ENCODE data around the gene TMEM38B.

DNA sequence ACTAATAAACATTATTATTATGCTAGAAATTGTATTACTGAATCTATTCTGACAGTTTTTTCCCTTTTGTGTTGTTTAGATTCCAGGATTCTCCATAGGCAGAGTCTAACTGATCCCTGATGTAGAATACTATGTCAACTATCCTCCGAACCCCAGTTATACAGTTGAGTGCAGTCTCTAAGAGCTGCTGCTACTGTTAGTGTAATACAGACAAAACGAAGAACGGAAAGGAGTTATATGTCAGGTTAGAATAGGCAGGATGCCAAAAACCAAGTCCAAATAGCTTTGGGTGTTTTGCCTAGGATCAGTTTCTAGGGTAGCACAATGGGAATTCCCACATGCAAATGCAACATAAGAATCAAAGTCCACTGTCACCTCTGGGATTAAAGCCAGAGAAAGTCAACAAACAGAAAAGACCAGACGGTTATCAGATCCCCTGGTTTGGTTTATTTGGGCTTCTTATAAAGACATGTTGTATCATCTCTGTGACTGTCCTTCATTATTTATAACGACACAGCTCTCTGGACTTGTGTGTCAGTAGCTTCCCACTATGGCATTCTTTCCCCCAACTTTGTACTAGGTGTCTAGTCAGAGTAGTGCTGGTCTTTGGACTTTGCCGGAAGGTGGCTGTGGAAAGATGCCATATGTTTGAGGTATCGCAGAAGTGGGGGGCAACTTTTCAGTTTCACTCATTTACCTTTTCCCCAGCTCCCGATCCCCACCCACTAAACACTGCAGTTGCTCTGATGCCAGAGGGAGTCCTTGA lies 14.9 kb upstream of the TMEM38B start:
- TF ChIP-seq, protein P1, sequence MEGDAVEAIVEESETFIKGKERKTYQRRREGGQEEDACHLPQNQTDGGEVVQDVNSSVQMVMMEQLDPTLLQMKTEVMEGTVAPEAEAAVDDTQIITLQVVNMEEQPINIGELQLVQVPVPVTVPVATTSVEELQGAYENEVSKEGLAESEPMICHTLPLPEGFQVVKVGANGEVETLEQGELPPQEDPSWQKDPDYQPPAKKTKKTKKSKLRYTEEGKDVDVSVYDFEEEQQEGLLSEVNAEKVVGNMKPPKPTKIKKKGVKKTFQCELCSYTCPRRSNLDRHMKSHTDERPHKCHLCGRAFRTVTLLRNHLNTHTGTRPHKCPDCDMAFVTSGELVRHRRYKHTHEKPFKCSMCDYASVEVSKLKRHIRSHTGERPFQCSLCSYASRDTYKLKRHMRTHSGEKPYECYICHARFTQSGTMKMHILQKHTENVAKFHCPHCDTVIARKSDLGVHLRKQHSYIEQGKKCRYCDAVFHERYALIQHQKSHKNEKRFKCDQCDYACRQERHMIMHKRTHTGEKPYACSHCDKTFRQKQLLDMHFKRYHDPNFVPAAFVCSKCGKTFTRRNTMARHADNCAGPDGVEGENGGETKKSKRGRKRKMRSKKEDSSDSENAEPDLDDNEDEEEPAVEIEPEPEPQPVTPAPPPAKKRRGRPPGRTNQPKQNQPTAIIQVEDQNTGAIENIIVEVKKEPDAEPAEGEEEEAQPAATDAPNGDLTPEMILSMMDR (tag by site-specific recombination; IDR thresholded peaks at IDR 0.05): no peak
- TF ChIP-seq YY2 (tag by site-specific recombination; IDR thresholded peaks at IDR 0.05) (no peak), TRIM28 (IDR thresholded peaks at IDR 0.05; ENCODE audit: borderline replicate concordance, low read length) (no peak), ZNF621 (tag by site-specific recombination; IDR thresholded peaks at IDR 0.05) (no peak), ZNF37A (tag by site-specific recombination; IDR thresholded peaks at IDR 0.05) (no peak), YY1 (tag by site-specific recombination; IDR thresholded peaks at IDR 0.05) (no peak), ZNF350 (tag by site-specific recombination; IDR thresholded peaks at IDR 0.05) (no peak), ZNF174 (tag by site-specific recombination; IDR thresholded peaks at IDR 0.05) (no peak), ZEB2 (tag by site-specific recombination; IDR thresholded peaks at IDR 0.05) (no peak), ZNF514 (tag by site-specific recombination; IDR thresholded peaks at IDR 0.05) (no peak)
- TF ChIP-seq, protein P2, sequence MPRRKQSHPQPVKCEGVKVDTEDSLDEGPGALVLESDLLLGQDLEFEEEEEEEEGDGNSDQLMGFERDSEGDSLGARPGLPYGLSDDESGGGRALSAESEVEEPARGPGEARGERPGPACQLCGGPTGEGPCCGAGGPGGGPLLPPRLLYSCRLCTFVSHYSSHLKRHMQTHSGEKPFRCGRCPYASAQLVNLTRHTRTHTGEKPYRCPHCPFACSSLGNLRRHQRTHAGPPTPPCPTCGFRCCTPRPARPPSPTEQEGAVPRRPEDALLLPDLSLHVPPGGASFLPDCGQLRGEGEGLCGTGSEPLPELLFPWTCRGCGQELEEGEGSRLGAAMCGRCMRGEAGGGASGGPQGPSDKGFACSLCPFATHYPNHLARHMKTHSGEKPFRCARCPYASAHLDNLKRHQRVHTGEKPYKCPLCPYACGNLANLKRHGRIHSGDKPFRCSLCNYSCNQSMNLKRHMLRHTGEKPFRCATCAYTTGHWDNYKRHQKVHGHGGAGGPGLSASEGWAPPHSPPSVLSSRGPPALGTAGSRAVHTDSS (tag by site-specific recombination; IDR thresholded peaks at IDR 0.05): no peak
- TF ChIP-seq, protein P3, sequence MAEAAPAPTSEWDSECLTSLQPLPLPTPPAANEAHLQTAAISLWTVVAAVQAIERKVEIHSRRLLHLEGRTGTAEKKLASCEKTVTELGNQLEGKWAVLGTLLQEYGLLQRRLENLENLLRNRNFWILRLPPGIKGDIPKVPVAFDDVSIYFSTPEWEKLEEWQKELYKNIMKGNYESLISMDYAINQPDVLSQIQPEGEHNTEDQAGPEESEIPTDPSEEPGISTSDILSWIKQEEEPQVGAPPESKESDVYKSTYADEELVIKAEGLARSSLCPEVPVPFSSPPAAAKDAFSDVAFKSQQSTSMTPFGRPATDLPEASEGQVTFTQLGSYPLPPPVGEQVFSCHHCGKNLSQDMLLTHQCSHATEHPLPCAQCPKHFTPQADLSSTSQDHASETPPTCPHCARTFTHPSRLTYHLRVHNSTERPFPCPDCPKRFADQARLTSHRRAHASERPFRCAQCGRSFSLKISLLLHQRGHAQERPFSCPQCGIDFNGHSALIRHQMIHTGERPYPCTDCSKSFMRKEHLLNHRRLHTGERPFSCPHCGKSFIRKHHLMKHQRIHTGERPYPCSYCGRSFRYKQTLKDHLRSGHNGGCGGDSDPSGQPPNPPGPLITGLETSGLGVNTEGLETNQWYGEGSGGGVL (tag by site-specific recombination; IDR thresholded peaks at IDR 0.05): no peak
- TF ChIP-seq, protein P4, sequence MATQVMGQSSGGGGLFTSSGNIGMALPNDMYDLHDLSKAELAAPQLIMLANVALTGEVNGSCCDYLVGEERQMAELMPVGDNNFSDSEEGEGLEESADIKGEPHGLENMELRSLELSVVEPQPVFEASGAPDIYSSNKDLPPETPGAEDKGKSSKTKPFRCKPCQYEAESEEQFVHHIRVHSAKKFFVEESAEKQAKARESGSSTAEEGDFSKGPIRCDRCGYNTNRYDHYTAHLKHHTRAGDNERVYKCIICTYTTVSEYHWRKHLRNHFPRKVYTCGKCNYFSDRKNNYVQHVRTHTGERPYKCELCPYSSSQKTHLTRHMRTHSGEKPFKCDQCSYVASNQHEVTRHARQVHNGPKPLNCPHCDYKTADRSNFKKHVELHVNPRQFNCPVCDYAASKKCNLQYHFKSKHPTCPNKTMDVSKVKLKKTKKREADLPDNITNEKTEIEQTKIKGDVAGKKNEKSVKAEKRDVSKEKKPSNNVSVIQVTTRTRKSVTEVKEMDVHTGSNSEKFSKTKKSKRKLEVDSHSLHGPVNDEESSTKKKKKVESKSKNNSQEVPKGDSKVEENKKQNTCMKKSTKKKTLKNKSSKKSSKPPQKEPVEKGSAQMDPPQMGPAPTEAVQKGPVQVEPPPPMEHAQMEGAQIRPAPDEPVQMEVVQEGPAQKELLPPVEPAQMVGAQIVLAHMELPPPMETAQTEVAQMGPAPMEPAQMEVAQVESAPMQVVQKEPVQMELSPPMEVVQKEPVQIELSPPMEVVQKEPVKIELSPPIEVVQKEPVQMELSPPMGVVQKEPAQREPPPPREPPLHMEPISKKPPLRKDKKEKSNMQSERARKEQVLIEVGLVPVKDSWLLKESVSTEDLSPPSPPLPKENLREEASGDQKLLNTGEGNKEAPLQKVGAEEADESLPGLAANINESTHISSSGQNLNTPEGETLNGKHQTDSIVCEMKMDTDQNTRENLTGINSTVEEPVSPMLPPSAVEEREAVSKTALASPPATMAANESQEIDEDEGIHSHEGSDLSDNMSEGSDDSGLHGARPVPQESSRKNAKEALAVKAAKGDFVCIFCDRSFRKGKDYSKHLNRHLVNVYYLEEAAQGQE (tag by site-specific recombination; IDR thresholded peaks at IDR 0.05): no peak
- TF ChIP-seq, protein P5, sequence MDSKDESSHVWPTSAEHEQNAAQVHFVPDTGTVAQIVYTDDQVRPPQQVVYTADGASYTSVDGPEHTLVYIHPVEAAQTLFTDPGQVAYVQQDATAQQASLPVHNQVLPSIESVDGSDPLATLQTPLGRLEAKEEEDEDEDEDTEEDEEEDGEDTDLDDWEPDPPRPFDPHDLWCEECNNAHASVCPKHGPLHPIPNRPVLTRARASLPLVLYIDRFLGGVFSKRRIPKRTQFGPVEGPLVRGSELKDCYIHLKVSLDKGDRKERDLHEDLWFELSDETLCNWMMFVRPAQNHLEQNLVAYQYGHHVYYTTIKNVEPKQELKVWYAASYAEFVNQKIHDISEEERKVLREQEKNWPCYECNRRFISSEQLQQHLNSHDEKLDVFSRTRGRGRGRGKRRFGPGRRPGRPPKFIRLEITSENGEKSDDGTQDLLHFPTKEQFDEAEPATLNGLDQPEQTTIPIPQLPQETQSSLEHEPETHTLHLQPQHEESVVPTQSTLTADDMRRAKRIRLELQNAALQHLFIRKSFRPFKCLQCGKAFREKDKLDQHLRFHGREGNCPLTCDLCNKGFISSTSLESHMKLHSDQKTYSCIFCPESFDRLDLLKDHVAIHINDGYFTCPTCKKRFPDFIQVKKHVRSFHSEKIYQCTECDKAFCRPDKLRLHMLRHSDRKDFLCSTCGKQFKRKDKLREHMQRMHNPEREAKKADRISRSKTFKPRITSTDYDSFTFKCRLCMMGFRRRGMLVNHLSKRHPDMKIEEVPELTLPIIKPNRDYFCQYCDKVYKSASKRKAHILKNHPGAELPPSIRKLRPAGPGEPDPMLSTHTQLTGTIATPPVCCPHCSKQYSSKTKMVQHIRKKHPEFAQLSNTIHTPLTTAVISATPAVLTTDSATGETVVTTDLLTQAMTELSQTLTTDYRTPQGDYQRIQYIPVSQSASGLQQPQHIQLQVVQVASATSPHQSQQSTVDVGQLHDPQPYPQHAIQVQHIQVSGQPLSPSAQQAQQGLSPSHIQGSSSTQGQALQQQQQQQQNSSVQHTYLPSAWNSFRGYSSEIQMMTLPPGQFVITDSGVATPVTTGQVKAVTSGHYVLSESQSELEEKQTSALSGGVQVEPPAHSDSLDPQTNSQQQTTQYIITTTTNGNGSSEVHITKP (tag by site-specific recombination; IDR thresholded peaks at IDR 0.05): no peak
